Loucy (cell line): Measurements from ENCODE around the gene OSTM1.
A peak's percentile ranks its signal among the peaks of the same experiment; 100 is the strongest.
"Not testable (repeated sequence)": the region's sequence is repeated elsewhere in the genome, so short reads cannot be mapped to it uniquely, and the experiment has no call there.

ENCODE experiments used
- H2AFZ ChIP-seq: fragments of 200-600 bp; sonication (generic); 2 replicates; pipeline ENCODE4 v1.6.0; 2016; ENCODE audit warnings: antibody characterized with exemption, mild to moderate bottlenecking, low read length, moderate library complexity
- H3F3A ChIP-seq: fragments of 200-600 bp; 2 replicates; pipeline ENCODE4 v1.6.0; 2016; ENCODE audit warnings: antibody characterized with exemption, low read depth, mild to moderate bottlenecking
- H3K27me3 ChIP-seq: fragments of 200-600 bp; sonication (generic); 2 replicates; pipeline ENCODE4 v1.6.1; 2014; ENCODE audit warnings: low read length, mild to moderate bottlenecking; ENCODE audit not compliant: insufficient read depth, poor library complexity, severe bottlenecking
- H3K36me3 ChIP-seq: fragments of 200-600 bp; sonication (generic); 2 replicates; pipeline ENCODE4 v1.6.1; 2016; ENCODE audit warnings: low read length; ENCODE audit not compliant: insufficient read depth
- H3K4me1 ChIP-seq: fragments of 200-600 bp; sonication (generic); 2 replicates; pipeline ENCODE4 v1.5.1; 2014; ENCODE audit warnings: low read length, mild to moderate bottlenecking; ENCODE audit not compliant: insufficient read depth, poor library complexity, severe bottlenecking
- H3K4me2 ChIP-seq: fragments of 200-600 bp; sonication (generic); 2 replicates; pipeline ENCODE4 v1.6.0; 2014; ENCODE audit warnings: antibody characterized with exemption, low read length, low read depth, mild to moderate bottlenecking; ENCODE audit not compliant: poor library complexity, severe bottlenecking
- H3K4me3 ChIP-seq: fragments of 200-600 bp; sonication (generic); 2 replicates; pipeline ENCODE4 v1.5.1; 2014; ENCODE audit warnings: low read length, mild to moderate bottlenecking, mixed read lengths; ENCODE audit not compliant: poor library complexity, severe bottlenecking
- H3K79me2 ChIP-seq: fragments of 200-600 bp; sonication (generic); 2 replicates; pipeline ENCODE4 v1.6.1; 2014; ENCODE audit warnings: low read length; ENCODE audit not compliant: insufficient read depth
- H3K9ac ChIP-seq: fragments of 200-600 bp; sonication (generic); 2 replicates; pipeline ENCODE4 v1.6.0; 2014; ENCODE audit warnings: mild to moderate bottlenecking, low read depth, low read length, moderate library complexity; ENCODE audit not compliant: poor library complexity, severe bottlenecking
- H3K9me2 ChIP-seq: fragments of 200-600 bp; sonication (generic); replicated peaks from 2 replicates; pipeline ENCODE4 v1.6.1; 2016; ENCODE audit warnings: low read depth, low read length, mixed read lengths
- H3K9me3 ChIP-seq: fragments of 200-600 bp; sonication (generic); 2 replicates; pipeline ENCODE4 v1.6.1; 2014; ENCODE audit warnings: mild to moderate bottlenecking, antibody characterized with exemption, low read length, low read depth; ENCODE audit not compliant: insufficient read depth
- H4K20me1 ChIP-seq: fragments of 200-600 bp; sonication (generic); 2 replicates; pipeline ENCODE4 v1.6.0; 2014; ENCODE audit warnings: antibody characterized with exemption, low read length, mild to moderate bottlenecking; ENCODE audit not compliant: insufficient read depth, poor library complexity, severe bottlenecking
- CTCF ChIP-seq: fragments of 200-600 bp; sonication (generic); conservative IDR thresholded peaks from 2 replicates; pipeline ENCODE4 v1.5.1; 2014; ENCODE audit warnings: mild to moderate bottlenecking, antibody characterized with exemption, low read length
- EZH2phosphoT487 ChIP-seq: fragments of 200-600 bp; IDR thresholded peaks from 2 replicates; pipeline ENCODE4 v1.6.1; 2018; ENCODE audit warnings: antibody characterized with exemption, mild to moderate bottlenecking, moderate library complexity, borderline replicate concordance

The OSTM1 gene

GRCh38 chr6:108001696-108002231 lies 72.8 kb downstream of the OSTM1 start:
- Histone ChIP-seq H2AFZ (peak overlapping the region; percentile 65), H3K9me2 (no peaks in the 10 kb centered on the region), H3F3A (no peaks in the 10 kb centered on the region), H3K27me3 (no peaks in the 10 kb centered on the region), H3K4me3 (no peak overlapping the region), H4K20me1 (no peaks in the 10 kb centered on the region), H3K9me3 (no peaks in the 10 kb centered on the region), H3K4me2 (no peak overlapping the region), H3K4me1 (no peaks in the 10 kb centered on the region), H3K36me3 (no peaks in the 10 kb centered on the region), H3K79me2 (no peaks in the 10 kb centered on the region), H3K9ac (no peak overlapping the region)
- no peak for TF ChIP-seq EZH2phosphoT487
- TF ChIP-seq CTCF = no peak

- not testable (repeated sequence) for H3K4me2 ChIP-seq, H3K4me3 ChIP-seq, H3K36me3 ChIP-seq
Measured at GRCh38 chr6:108000259-108000658, 74.3 kb downstream of the OSTM1 start.

GRCh38 chr6:107999341-107999740 lies 75.2 kb downstream of the OSTM1 start:
- TF ChIP-seq EZH2phosphoT487 (no peak), CTCF (no peak)
- no peaks in the 10 kb centered on the region for H3K4me1 ChIP-seq

More at GRCh38 chr6:108000259-108000658, 74.3 kb downstream of the OSTM1 start:
- H3K4me1 ChIP-seq, H3K9ac ChIP-seq, H4K20me1 ChIP-seq, H3K27me3 ChIP-seq, H3K9me2 ChIP-seq, H3K79me2 ChIP-seq, H3F3A ChIP-seq, H2AFZ ChIP-seq, H3K9me3 ChIP-seq: not testable (repeated sequence)

More at GRCh38 chr6:107999341-107999740, 75.2 kb downstream of the OSTM1 start:
- Histone ChIP-seq H3K9me3 (no peaks in the 10 kb centered on the region), H3K79me2 (no peaks in the 10 kb centered on the region), H3F3A (no peaks in the 10 kb centered on the region), H4K20me1 (no peaks in the 10 kb centered on the region), H2AFZ (0 out of 2 replicates have a peak overlapping the region, but pooled peaks have one; percentile 33), H3K9me2 (no peaks in the 10 kb centered on the region), H3K9ac (no peak overlapping the region), H3K27me3 (no peaks in the 10 kb centered on the region), H3K36me3 (no peaks in the 10 kb centered on the region), H3K4me3 (no peak overlapping the region), H3K4me2 (no peak overlapping the region)
